Measurements from ENCODE around the gene ETV3L. TPM values are rescaled to one million over a fixed set of nuclear protein-coding genes. Genes with fewer than 3 reads are reported as not detected.

The ETV3L gene
- total and polyA plus RNA-seq, 2 donors from 2014 or later, result not detected

- DNase-seq, result no peak
- no peak overlapping the region for H3K9ac ChIP-seq (ENCODE audit: low read length in 3 of 3)
- no peak overlapping the region for H3K4me3 ChIP-seq (ENCODE audit: low read length in 3 of 3)
- no peaks in the 10 kb centered on the region for H3K4me1 ChIP-seq (ENCODE audit: control insufficient read depth in 2 of 3, insufficient read depth in 2 of 3, low read depth in 1 of 3, low read length in 3 of 3)
- intact Hi-C loops (cut with DNase I), result no loop called here
- no peak for FAIRE-seq
- no peaks in the 10 kb centered on the region for H3K36me3 ChIP-seq (ENCODE audit: control insufficient read depth in 2 of 3, insufficient read depth in 3 of 3, low read length in 3 of 3)
- H3K27ac ChIP-seq (ENCODE audit: low read depth in 2 of 2, low read length in 2 of 2), result no peak overlapping the region
- TF ChIP-seq CTCF (IDR thresholded peaks at IDR 0.05; ENCODE audit: borderline replicate concordance, extremely low read depth, insufficient read depth), result no peak
- peaks cover 0 to 4% (median 0%) of the 10 kb centered on the region in 3 donors for H3K9me3 ChIP-seq (ENCODE audit: control insufficient read depth in 2 of 3, insufficient read depth in 1 of 3, low read length in 3 of 3)
- H3K27me3 ChIP-seq (ENCODE audit: control insufficient read depth, insufficient read depth, low read length), result no peaks in the 10 kb centered on the region
Measured at GRCh38 chr1:157050836-157051235, 48.8 kb downstream of the ETV3L start.

- Histone ChIP-seq H3K4me3 (ENCODE audit: low read length in 3 of 3) (no peak overlapping the region), H3K27ac (ENCODE audit: low read depth in 2 of 2, low read length in 2 of 2) (no peak overlapping the region), H3K4me1 (ENCODE audit: control insufficient read depth in 2 of 3, insufficient read depth in 2 of 3, low read depth in 1 of 3, low read length in 3 of 3) (peaks cover 3 to 25% (median 11%) of the 10 kb centered on the region in 3 donors), H3K36me3 (ENCODE audit: control insufficient read depth in 2 of 3, insufficient read depth in 3 of 3, low read length in 3 of 3) (no peaks in the 10 kb centered on the region), H3K9ac (ENCODE audit: low read length in 3 of 3) (no peak overlapping the region), H3K27me3 (ENCODE audit: control insufficient read depth, insufficient read depth, low read length) (no peaks in the 10 kb centered on the region), H3K9me3 (ENCODE audit: control insufficient read depth in 2 of 3, insufficient read depth in 1 of 3, low read length in 3 of 3) (peaks cover 0 to under 1% (median 0%) of the 10 kb centered on the region in 3 donors)
- intact Hi-C loops (cut with DNase I), result no loop called here
- DNase-seq, result no peak
- TF ChIP-seq CTCF (IDR thresholded peaks at IDR 0.05; ENCODE audit: borderline replicate concordance, extremely low read depth, insufficient read depth), result no peak
- FAIRE-seq, result no peak
Measured at GRCh38 chr1:157047062-157047410, 52.6 kb downstream of the ETV3L start.

GRCh38 chr1:157045250-157046218 is 54.1 kb downstream of the ETV3L start, which contains the start of gene ARHGEF11:
Gene ARHGEF11 (minus strand): TSS chr1:157045742. CDS start chr1:157044330, 1,412 bp downstream.
- peak; percentile 92 to 97 (median 95) for DNase-seq
- H3K4me1 ChIP-seq (ENCODE audit: control insufficient read depth in 2 of 3, insufficient read depth in 2 of 3, low read depth in 1 of 3, low read length in 3 of 3), result peaks cover 3 to 29% (median 11%) of the 10 kb centered on the region in 3 donors
- no peaks in the 10 kb centered on the region for H3K27me3 ChIP-seq (ENCODE audit: control insufficient read depth, insufficient read depth, low read length)
- H3K27ac ChIP-seq (ENCODE audit: low read depth in 2 of 2, low read length in 2 of 2), result peak within 1 kb of the TSS; percentile 77 to 89
- H3K9me3 ChIP-seq (ENCODE audit: control insufficient read depth in 2 of 3, insufficient read depth in 1 of 3, low read length in 3 of 3), result no peaks in the 10 kb centered on the region
- FAIRE-seq, result no peak
- no peaks in the 10 kb centered on the region for H3K36me3 ChIP-seq (ENCODE audit: control insufficient read depth in 2 of 3, insufficient read depth in 3 of 3, low read length in 3 of 3)
- TF ChIP-seq CTCF (IDR thresholded peaks at IDR 0.05; ENCODE audit: borderline replicate concordance, extremely low read depth, insufficient read depth), result no peak
- H3K4me3 ChIP-seq (ENCODE audit: low read length in 3 of 3), result peak within 1 kb of the TSS; percentile 73 to 86 (median 85)
- intact Hi-C loops (cut with DNase I), result no loop called here
- H3K9ac ChIP-seq (ENCODE audit: low read length in 3 of 3), result peak within 1 kb of the TSS; percentile 71 to 84 (median 76)

All from kidney (tissue), 14 donors.